Measurements from ENCODE around the gene LSM5.

Gene LSM5

GRCh38 chr7:32490127-32490796 is at the start of gene LSM5:
TSS of gene LSM5 (minus strand) at chr7:32490380. CDS start at chr7:32490365, 15 bp downstream.
- peak; percentile 80 for DNase-seq (ENCODE audit: low read depth)

GRCh38 chr7:32539366-32539765 is 49.2 kb upstream of the LSM5 start:
- no peak for DNase-seq (ENCODE audit: low read depth)

- DNase-seq (ENCODE audit: low read depth) = no peak
Measured at GRCh38 chr7:32537760-32538159, 47.6 kb upstream of the LSM5 start.

- no peak for DNase-seq (ENCODE audit: low read depth)
Measured at GRCh38 chr7:32536585-32536984, 46.4 kb upstream of the LSM5 start.

- DNase-seq (ENCODE audit: low read depth) = no peak
Measured at GRCh38 chr7:32536016-32536415, 45.8 kb upstream of the LSM5 start.

- DNase-seq (ENCODE audit: low read depth) = no peak
Measured at GRCh38 chr7:32535162-32535702, 45.1 kb upstream of the LSM5 start.

GRCh38 chr7:32533276-32534029 is 43.3 kb upstream of the LSM5 start:
- DNase-seq (ENCODE audit: low read depth) = no peak

GRCh38 chr7:32532716-32533115 is 42.5 kb upstream of the LSM5 start:
- DNase-seq (ENCODE audit: low read depth) = no peak

GRCh38 chr7:32532086-32532485 is 41.9 kb upstream of the LSM5 start:
- no peak for DNase-seq (ENCODE audit: low read depth)

GRCh38 chr7:32531402-32531801 is 41.2 kb upstream of the LSM5 start:
- DNase-seq (ENCODE audit: low read depth) = no peak

- no peak for DNase-seq (ENCODE audit: low read depth)
Measured at GRCh38 chr7:32525839-32526238, 35.7 kb upstream of the LSM5 start.

- DNase-seq (ENCODE audit: low read depth) = no peak
Measured at GRCh38 chr7:32524631-32525030, 34.5 kb upstream of the LSM5 start.

- DNase-seq (ENCODE audit: low read depth) = no peak
Measured at GRCh38 chr7:32522746-32523530, 32.8 kb upstream of the LSM5 start.

GRCh38 chr7:32519763-32520162 is 29.6 kb upstream of the LSM5 start:
- no peak for DNase-seq (ENCODE audit: low read depth)

- DNase-seq (ENCODE audit: low read depth) = no peak
Measured at GRCh38 chr7:32518534-32519140, 28.5 kb upstream of the LSM5 start.

GRCh38 chr7:32516551-32517100 is 26.4 kb upstream of the LSM5 start:
- DNase-seq (ENCODE audit: low read depth) = no peak

- no peak for DNase-seq (ENCODE audit: low read depth)
Measured at GRCh38 chr7:32515890-32516550, 25.8 kb upstream of the LSM5 start.

GRCh38 chr7:32513210-32513609 is 23.0 kb upstream of the LSM5 start:
- DNase-seq (ENCODE audit: low read depth) = no peak

GRCh38 chr7:32511791-32512190 is 21.6 kb upstream of the LSM5 start:
- DNase-seq (ENCODE audit: low read depth) = no peak

- DNase-seq (ENCODE audit: low read depth) = no peak
Measured at GRCh38 chr7:32507414-32507813, 17.2 kb upstream of the LSM5 start.
